Measurements from ENCODE around the gene MDFIC.

Gene MDFIC

GRCh38 chr7:114986190-114987180 is 64.6 kb downstream of the MDFIC start:
- no peak for DNase-seq (ENCODE audit: extremely low read depth, low read depth)

GRCh38 chr7:114988026-114988425 is 66.1 kb downstream of the MDFIC start:
- no peak for DNase-seq (ENCODE audit: extremely low read depth, low read depth)
- TF ChIP-seq CTCF (IDR thresholded peaks at IDR 0.05; ENCODE audit: low read depth, low read length) = no peak

More at GRCh38 chr7:114986190-114987180, 64.6 kb downstream of the MDFIC start:
- TF ChIP-seq CTCF (IDR thresholded peaks at IDR 0.05; ENCODE audit: low read depth, low read length) = no peak

GRCh38 chr7:114988755-114989375 is 67.0 kb downstream of the MDFIC start:
- TF ChIP-seq CTCF (IDR thresholded peaks at IDR 0.05; ENCODE audit: low read depth, low read length) = no peak
- peak; percentile 36 for DNase-seq (ENCODE audit: extremely low read depth, low read depth)

- TF ChIP-seq CTCF (IDR thresholded peaks at IDR 0.05; ENCODE audit: low read depth, low read length) = no peak
- DNase-seq (ENCODE audit: extremely low read depth, low read depth) = no peak
Measured at GRCh38 chr7:114989531-114989930, 67.6 kb downstream of the MDFIC start.

GRCh38 chr7:114997487-114998404 is 75.9 kb downstream of the MDFIC start:
- TF ChIP-seq CTCF (IDR thresholded peaks at IDR 0.05; ENCODE audit: low read depth, low read length) = no peak
- DNase-seq (ENCODE audit: extremely low read depth, low read depth) = no peak

GRCh38 chr7:115004121-115004520 is 82.2 kb downstream of the MDFIC start:
- DNase-seq (ENCODE audit: extremely low read depth, low read depth) = no peak
- TF ChIP-seq CTCF (IDR thresholded peaks at IDR 0.05; ENCODE audit: low read depth, low read length) = no peak

Measured in AG09319 (cell line).